Nephron progenitor cell (in vitro differentiated cells): ENCODE data around the gene RIMS1.

Experiments
- DNase-seq: peaks from one replicate; pipeline ENCODE4 v3.0.0; 2021
- H3K27ac Mint-ChIP-seq: 2 replicates; pipeline ENCODE4 v1.8.0; 2021; ENCODE audit warnings: mild to moderate bottlenecking, moderate library complexity, mixed read lengths
- H3K27me3 Mint-ChIP-seq: 2 replicates; pipeline ENCODE4 v1.8.0; 2021; ENCODE audit warnings: mild to moderate bottlenecking, low read depth, mixed read lengths; ENCODE audit not compliant: poor library complexity
- H3K36me3 Mint-ChIP-seq: 2 replicates; pipeline ENCODE4 v1.8.0; 2021; ENCODE audit warnings: low read depth, mixed read lengths
- H3K4me1 Mint-ChIP-seq: 2 replicates; pipeline ENCODE4 v1.8.0; 2021; ENCODE audit warnings: mixed read lengths
- H3K4me3 Mint-ChIP-seq: 2 replicates; pipeline ENCODE4 v1.8.0; 2021; ENCODE audit warnings: mild to moderate bottlenecking, moderate library complexity, mixed read lengths
- H3K9me3 Mint-ChIP-seq: 2 replicates; pipeline ENCODE4 v1.8.0; 2021; ENCODE audit warnings: mild to moderate bottlenecking, moderate library complexity, mixed read lengths
- CTCF ChIP-seq: fragments of 200-600 bp; sonication (generic); IDR thresholded peaks from 2 replicates; pipeline ENCODE4 v1.5.0; 2021; ENCODE audit warnings: antibody characterized with exemption

The RIMS1 gene

DNA sequence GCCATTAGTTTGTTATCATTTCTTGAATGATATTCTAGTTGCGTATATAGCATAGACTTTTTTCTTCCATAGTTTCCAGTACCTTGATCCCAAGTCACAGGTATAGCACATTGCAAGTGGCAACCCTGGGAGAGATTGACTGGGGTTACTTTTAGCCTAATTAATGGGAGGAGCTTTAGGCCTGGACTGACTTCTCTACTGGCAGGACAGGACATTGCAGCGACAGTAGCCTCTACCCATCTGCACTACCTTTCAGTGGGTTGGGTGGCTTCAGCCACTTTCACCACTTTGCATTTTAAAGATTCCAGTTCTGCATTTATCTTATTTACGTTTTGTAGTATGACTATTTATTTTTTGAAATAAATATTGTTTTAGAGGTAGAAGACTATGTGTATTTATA is 320.3 kb downstream of the RIMS1 start:
- TF ChIP-seq CTCF: no peak
- Mint-ChIP-seq H3K4me3 (no peak overlapping the region), H3K27ac (no peak overlapping the region), H3K27me3 (no peaks in the 10 kb centered on the region), H3K36me3 (no peaks in the 10 kb centered on the region), H3K4me1 (no peaks in the 10 kb centered on the region), H3K9me3 (no peaks in the 10 kb centered on the region)
- no peak for DNase-seq

DNA sequence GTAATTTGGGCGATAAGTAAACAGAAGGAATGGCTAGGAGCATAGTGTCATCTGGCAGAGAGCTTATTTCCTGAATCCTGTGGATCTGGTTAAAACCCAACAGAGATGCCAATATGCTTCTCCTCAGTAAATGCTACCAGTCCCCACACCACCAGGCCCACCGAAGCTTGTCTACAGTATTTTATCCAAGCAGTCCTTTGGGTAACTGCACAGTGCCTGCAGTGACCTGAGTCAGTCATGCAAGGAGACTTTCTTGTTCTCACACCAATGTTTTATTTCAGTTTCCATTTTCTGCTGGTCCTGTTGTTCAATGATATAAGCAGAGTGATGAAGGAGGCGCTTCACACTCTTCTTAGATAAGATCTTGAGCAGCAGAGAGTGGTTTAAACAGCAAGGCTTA is 326.3 kb downstream of the RIMS1 start:
- Mint-ChIP-seq H3K9me3 (no peaks in the 10 kb centered on the region), H3K36me3 (no peaks in the 10 kb centered on the region)
- no peak for DNase-seq

GRCh38 chr6:72213654-72214053 is 327.3 kb downstream of the RIMS1 start:
- Mint-ChIP-seq H3K9me3 (no peaks in the 10 kb centered on the region), H3K27ac (no peak overlapping the region), H3K36me3 (no peaks in the 10 kb centered on the region), H3K4me3 (no peak overlapping the region), H3K27me3 (no peaks in the 10 kb centered on the region), H3K4me1 (peaks cover 30% of the 10 kb centered on the region)
- DNase-seq: no peak
- no peak for TF ChIP-seq CTCF

More for the DNA sequence above, 326.3 kb downstream of the RIMS1 start:
- Mint-ChIP-seq H3K4me1 (peaks cover 20% of the 10 kb centered on the region), H3K27ac (no peak overlapping the region), H3K4me3 (no peak overlapping the region), H3K27me3 (no peaks in the 10 kb centered on the region)
- TF ChIP-seq CTCF: no peak

- H3K9me3 Mint-ChIP-seq: no peaks in the 10 kb centered on the region
- no peaks in the 10 kb centered on the region for H3K27me3 Mint-ChIP-seq
- no peaks in the 10 kb centered on the region for H3K36me3 Mint-ChIP-seq
- no peak for TF ChIP-seq CTCF
- no peak for DNase-seq
- peaks cover 43% of the 10 kb centered on the region for H3K4me1 Mint-ChIP-seq
- no peak overlapping the region for H3K4me3 Mint-ChIP-seq
- peak overlapping the region; percentile 36 for H3K27ac Mint-ChIP-seq
These were observed 330.1 kb downstream of the RIMS1 start for GRCh38 chr6:72216222-72217068.

- H3K9me3 Mint-ChIP-seq: no peaks in the 10 kb centered on the region
- peaks cover 40% of the 10 kb centered on the region for H3K4me1 Mint-ChIP-seq
- no peak for DNase-seq
- no peak overlapping the region for H3K4me3 Mint-ChIP-seq
- TF ChIP-seq CTCF: no peak
- H3K36me3 Mint-ChIP-seq: no peaks in the 10 kb centered on the region
- no peak overlapping the region for H3K27ac Mint-ChIP-seq
- no peaks in the 10 kb centered on the region for H3K27me3 Mint-ChIP-seq
These were observed 331.3 kb downstream of the RIMS1 start for GRCh38 chr6:72217626-72218025.

GRCh38 chr6:72218125-72218524 is 331.8 kb downstream of the RIMS1 start:
- Mint-ChIP-seq H3K4me3 (no peak overlapping the region), H3K9me3 (no peaks in the 10 kb centered on the region), H3K36me3 (no peaks in the 10 kb centered on the region), H3K27ac (no peak overlapping the region), H3K4me1 (peaks cover 35% of the 10 kb centered on the region), H3K27me3 (no peaks in the 10 kb centered on the region)
- TF ChIP-seq CTCF: peak; percentile 64
- peak; percentile 58 for DNase-seq
